GM12891 (cell line): ENCODE measurements around the gene MLC1.

ENCODE experiments used
- PAX5 ChIP-seq: IDR thresholded peaks from 2 replicates; pipeline ENCODE4 v1.6.1; 2011; ENCODE audit warnings: low read length, moderate library complexity, mild to moderate bottlenecking; ENCODE audit not compliant: insufficient read depth, severe bottlenecking
- POLR2A ChIP-seq: IDR thresholded peaks from 2 replicates; pipeline ENCODE4 v1.6.1; 2011; ENCODE audit warnings: low read depth, low read length, control low read depth
- POLR2AphosphoS5 ChIP-seq: IDR thresholded peaks from 2 replicates; pipeline ENCODE4 v1.6.1; 2011; ENCODE audit warnings: low read depth, low read length, control low read depth
- SPI1 ChIP-seq: IDR thresholded peaks from 2 replicates; pipeline ENCODE4 v1.6.1; 2011; ENCODE audit warnings: low read depth, low read length, control low read depth
- TAF1 ChIP-seq: IDR thresholded peaks from 2 replicates; pipeline ENCODE4 v1.6.1; 2011; ENCODE audit warnings: low read depth, low read length, control low read depth

- TF ChIP-seq POLR2A: no peak
- no peak for TF ChIP-seq POLR2AphosphoS5
- no peak for TF ChIP-seq SPI1
- no peak for TF ChIP-seq PAX5
- no peak for TF ChIP-seq TAF1
Observed at GRCh38 chr22:50009765-50010675, 75.2 kb downstream of the MLC1 start.
